GM18526 (cell line): ENCODE data around the gene FAM180A.

ENCODE experiments used
- POLR2A ChIP-seq: IDR thresholded peaks from 3 replicates; pipeline ENCODE4 v1.6.1; 2011; ENCODE audit not compliant: insufficient read length; ENCODE audit errors: extremely low read depth

Gene FAM180A

DNA sequence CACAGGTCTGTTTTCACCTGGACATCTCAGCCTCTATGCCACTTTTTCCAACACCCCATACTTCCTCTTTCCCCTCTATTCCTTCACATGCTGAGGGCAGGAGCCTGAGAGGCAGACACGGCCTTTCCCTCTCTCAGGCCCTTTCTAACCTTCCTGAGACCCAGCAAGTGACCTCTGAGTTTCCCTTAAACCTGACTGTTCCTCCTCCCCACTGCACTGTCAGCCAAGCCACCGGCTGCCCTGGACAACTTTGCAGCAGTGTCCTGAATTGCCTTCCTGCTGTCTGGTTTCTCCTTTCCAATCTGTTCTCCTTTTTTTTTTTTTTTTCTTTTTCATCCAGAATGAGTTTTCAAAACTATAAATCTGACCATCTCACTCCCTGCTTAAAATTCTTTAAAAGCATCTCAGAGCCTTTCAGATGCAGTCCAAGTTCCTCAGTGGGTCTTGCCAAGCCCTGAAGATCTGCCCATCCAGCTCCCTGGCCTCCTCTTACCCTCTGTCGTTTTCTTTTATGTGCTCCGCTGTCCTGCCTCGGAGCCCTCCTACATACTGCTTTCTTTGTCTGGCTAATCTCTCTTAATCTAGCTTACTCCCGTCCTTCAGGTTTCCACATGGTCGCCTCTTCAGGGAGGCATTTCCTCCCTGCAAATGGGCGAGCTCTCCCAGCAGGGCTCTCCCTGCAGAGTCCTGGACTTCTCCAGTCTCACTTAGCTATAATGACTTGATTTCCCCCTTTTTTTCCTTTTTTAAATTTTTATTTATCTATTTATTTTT, 51.1 kb downstream of the FAM180A start:
- TF ChIP-seq POLR2A, result no peak

DNA sequence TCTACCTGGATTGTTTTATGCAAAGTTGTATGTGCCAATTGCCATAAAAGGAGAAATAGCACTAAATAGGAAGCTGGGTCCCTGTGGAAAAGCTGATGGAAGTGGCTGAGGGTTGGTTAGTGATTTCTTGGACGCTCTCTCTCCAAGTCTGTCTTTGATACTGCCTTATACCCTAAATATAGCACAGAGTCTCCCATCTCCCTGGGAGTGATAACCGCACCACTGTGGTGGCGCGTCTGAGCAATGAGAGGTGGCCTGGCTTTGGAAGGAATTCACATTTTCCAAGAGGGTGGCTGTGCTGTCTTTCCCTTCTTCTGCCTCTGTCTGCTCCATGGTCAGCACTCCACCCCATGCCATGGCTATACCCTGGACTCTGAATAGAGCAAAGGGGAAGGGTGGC, 55.1 kb downstream of the FAM180A start:
- TF ChIP-seq POLR2A, result no peak

GRCh38 chr7:135692055-135692454, 56.6 kb downstream of the FAM180A start:
- TF ChIP-seq POLR2A, result no peak

DNA sequence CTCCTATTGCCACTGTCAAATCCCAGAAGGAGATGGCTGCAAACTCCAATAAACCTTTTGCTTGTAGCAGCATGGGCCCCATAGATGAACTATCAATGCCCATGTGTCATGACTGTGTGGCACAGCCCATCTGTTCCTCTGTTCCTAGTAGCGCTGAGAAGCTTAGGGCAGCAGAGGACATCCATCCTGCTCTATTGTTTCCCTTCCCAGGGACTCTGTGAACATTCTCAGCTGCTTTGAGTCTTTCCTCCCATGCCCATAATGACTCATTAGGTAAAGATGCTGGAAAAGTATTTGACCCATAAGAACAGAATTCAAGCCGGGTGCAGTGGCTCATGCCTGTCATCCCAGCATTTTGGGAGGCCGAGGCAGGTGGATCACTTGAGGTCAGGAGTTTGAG, 58.0 kb downstream of the FAM180A start:
- no peak for TF ChIP-seq POLR2A

GRCh38 chr7:135687466-135687865, 61.1 kb downstream of the FAM180A start:
- no peak for TF ChIP-seq POLR2A

DNA sequence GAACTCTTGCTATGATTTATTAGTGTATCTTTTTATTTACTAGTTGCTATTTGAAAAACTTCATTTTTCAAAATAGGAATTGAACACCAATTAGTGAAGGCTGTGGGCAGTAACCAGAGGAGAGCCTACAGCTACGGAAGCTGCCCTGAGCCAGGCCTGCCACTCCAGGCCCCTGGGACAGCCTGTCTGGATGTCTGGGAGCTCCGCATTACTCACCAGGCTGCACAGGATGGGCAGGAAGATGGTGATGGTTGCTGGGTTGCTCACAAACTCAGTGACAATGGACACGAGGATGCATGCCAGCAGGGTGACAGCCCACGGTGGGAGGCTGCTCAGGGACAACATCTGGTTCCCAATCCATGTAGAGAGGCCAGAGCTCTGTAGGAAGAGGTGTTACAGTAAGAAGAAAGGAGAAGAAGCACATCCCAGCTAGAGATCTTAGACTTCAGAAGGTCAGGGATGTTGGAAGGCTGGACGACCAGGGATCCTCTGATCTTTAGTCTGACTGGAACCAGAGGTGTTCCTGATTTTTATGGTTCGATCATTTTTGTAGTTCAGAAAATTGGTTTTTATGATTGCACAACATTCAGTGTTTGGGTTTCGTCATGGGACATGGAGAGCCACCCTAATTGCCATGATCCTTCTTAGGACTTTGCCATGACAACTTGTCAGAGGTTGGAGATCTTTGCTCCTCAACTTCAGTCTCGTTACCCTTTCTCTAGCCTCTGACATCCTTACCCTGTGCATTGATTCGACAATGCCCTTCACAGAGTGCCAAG, 63.1 kb downstream of the FAM180A start:
- TF ChIP-seq POLR2A, result no peak

DNA sequence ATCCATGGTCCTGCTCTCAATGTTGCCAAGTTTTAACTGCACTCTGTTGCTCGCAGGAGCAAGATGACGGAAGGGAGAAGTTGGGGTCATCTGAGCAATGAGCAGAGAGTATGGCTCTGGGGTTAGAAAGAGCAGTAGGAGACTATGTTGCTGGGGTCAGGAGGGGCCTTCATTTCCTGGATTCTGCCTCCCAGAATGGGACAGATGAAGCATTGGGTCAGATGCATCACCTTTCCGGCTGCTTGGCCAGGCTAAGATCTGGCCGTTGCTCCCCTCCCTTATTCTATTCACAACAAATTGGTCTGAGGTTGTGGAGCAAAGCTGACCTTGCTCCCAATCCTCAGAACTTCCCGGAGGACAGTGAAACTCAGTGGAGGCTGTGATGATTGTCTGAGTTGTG, 63.9 kb downstream of the FAM180A start:
- TF ChIP-seq POLR2A, result no peak

DNA sequence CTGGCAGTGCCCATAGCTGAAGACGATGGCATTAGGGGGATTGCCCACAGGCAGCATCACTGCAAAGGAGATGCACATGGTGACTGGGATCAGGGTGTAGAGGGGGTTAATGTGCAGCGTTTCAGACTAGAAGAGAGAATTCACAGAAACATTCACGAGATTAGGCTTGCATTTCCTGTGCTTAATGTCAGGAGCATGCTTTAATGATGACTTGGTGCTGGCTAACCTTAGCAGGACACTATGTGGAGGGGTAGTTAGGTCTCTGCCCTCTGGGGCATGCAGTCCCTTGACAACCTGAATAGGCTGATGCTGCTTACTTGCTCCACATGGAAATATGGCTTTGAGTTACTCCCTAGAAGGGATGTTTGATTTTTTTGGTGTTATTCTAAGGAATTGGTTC, 64.5 kb downstream of the FAM180A start:
- no peak for TF ChIP-seq POLR2A

DNA sequence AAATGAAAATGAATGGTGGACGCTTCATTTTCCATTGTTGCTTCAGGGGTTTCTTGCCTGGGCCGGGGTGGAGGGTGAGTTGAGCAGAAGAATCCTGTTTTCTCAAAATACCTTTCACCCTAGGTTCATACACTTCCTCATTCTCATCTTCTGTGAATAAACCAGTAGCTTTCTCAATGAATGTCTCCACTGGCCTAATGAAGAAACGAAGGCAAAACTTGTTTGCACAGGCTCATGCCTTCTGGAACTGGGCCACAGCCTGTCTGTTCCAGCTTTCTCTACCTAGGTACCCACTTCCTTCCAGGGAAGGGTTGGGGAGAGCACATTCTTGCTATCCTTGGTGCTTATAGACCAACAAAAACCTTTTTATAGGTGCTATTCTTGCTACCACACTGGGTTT, 65.0 kb downstream of the FAM180A start:
- TF ChIP-seq POLR2A, result no peak

- no peak for TF ChIP-seq POLR2A
Measured at GRCh38 chr7:135682191-135682590, 66.4 kb downstream of the FAM180A start.

GRCh38 chr7:135681762-135682161, 66.9 kb downstream of the FAM180A start:
- TF ChIP-seq POLR2A, result no peak
